Endothelial cell (in vitro differentiated cells): ENCODE results near the gene KCNMA1. TPM values are rescaled to one million over a fixed set of nuclear protein-coding genes. Genes with fewer than 3 reads are reported as not detected.
A peak's percentile ranks its signal among the peaks of the same experiment; 100 is the strongest.

Experiments used
- DNase-seq: peaks from one replicate; pipeline ENCODE4 v3.0.0; 2021; ENCODE audit warnings: low spot score
- H3K27ac Mint-ChIP-seq: one replicate; pipeline ENCODE4 v1.8.0; 2021; ENCODE audit warnings: mixed read lengths, inconsistent platforms; ENCODE audit not compliant: unreplicated experiment
- H3K27me3 Mint-ChIP-seq: one replicate; pipeline ENCODE4 v1.8.0; 2021; ENCODE audit warnings: mild to moderate bottlenecking, moderate library complexity, mixed read lengths, inconsistent platforms; ENCODE audit not compliant: unreplicated experiment
- H3K36me3 Mint-ChIP-seq: one replicate; pipeline ENCODE4 v1.8.0; 2021; ENCODE audit warnings: mild to moderate bottlenecking, low read depth, mixed read lengths, inconsistent platforms; ENCODE audit not compliant: unreplicated experiment
- H3K4me1 Mint-ChIP-seq: one replicate; pipeline ENCODE4 v1.8.0; 2021; ENCODE audit warnings: mild to moderate bottlenecking, mixed read lengths, inconsistent platforms; ENCODE audit not compliant: unreplicated experiment
- H3K4me3 Mint-ChIP-seq: one replicate; pipeline ENCODE4 v1.8.0; 2021; ENCODE audit warnings: mild to moderate bottlenecking, mixed read lengths, inconsistent platforms; ENCODE audit not compliant: unreplicated experiment
- H3K9me3 Mint-ChIP-seq: one replicate; pipeline ENCODE4 v1.8.0; 2021; ENCODE audit warnings: mixed read lengths, inconsistent platforms; ENCODE audit not compliant: unreplicated experiment
- CTCF ChIP-seq: fragments of 200-600 bp; sonication (generic); IDR thresholded peaks from one replicate; pipeline ENCODE4 v1.5.0; 2021; ENCODE audit warnings: antibody characterized with exemption; ENCODE audit not compliant: unreplicated experiment
- total RNA-seq: library from RNA; stranded (reverse); fragmentation: NEBNext Ultra II Directional; extraction: Animal tissue kit (Norgen Biotek cat#: 25700); gene quantifications from one replicate; pipeline ENCODE4 v1.2.1, GENCODE V29; 2021; ENCODE audit not compliant: unreplicated experiment

The KCNMA1 gene
- total RNA-seq, 1 donor from 2014 or later: 5.1 TPM

GRCh38 chr10:77334501-77334900 is 303.1 kb downstream of the KCNMA1 start:
- H3K9me3 Mint-ChIP-seq: no peaks in the 10 kb centered on the region

GRCh38 chr10:77333610-77334340 is 303.8 kb downstream of the KCNMA1 start:
- no peaks in the 10 kb centered on the region for H3K9me3 Mint-ChIP-seq
- TF ChIP-seq CTCF: no peak
- H3K4me1 Mint-ChIP-seq: no peaks in the 10 kb centered on the region
- no peak overlapping the region for H3K4me3 Mint-ChIP-seq
- no peak for DNase-seq
- H3K27me3 Mint-ChIP-seq: no peaks in the 10 kb centered on the region
- no peaks in the 10 kb centered on the region for H3K36me3 Mint-ChIP-seq
- no peak overlapping the region for H3K27ac Mint-ChIP-seq

More at GRCh38 chr10:77334501-77334900, 303.1 kb downstream of the KCNMA1 start:
- no peaks in the 10 kb centered on the region for H3K4me1 Mint-ChIP-seq
- no peaks in the 10 kb centered on the region for H3K27me3 Mint-ChIP-seq
- no peaks in the 10 kb centered on the region for H3K36me3 Mint-ChIP-seq
- DNase-seq: no peak
- no peak overlapping the region for H3K4me3 Mint-ChIP-seq
- no peak for TF ChIP-seq CTCF
- no peak overlapping the region for H3K27ac Mint-ChIP-seq

GRCh38 chr10:77332256-77332655 is 305.4 kb downstream of the KCNMA1 start:
- Mint-ChIP-seq H3K36me3 (no peaks in the 10 kb centered on the region), H3K27ac (no peak overlapping the region), H3K9me3 (no peaks in the 10 kb centered on the region), H3K27me3 (peaks cover 3% of the 10 kb centered on the region), H3K4me3 (no peak overlapping the region), H3K4me1 (no peaks in the 10 kb centered on the region)
- no peak for DNase-seq
- no peak for TF ChIP-seq CTCF

GRCh38 chr10:77328272-77328816 is 309.3 kb downstream of the KCNMA1 start:
- Mint-ChIP-seq H3K36me3 (no peaks in the 10 kb centered on the region), H3K4me1 (peaks cover 17% of the 10 kb centered on the region), H3K4me3 (no peak overlapping the region), H3K27ac (no peak overlapping the region), H3K27me3 (peaks cover 3% of the 10 kb centered on the region), H3K9me3 (no peaks in the 10 kb centered on the region)
- TF ChIP-seq CTCF: no peak
- peak; percentile 70 for DNase-seq

GRCh38 chr10:77325233-77325537 is 312.4 kb downstream of the KCNMA1 start:
- Mint-ChIP-seq H3K27ac (no peak overlapping the region), H3K36me3 (peaks cover 4% of the 10 kb centered on the region), H3K9me3 (no peaks in the 10 kb centered on the region), H3K4me3 (no peak overlapping the region), H3K27me3 (peaks cover 6% of the 10 kb centered on the region), H3K4me1 (peaks cover 17% of the 10 kb centered on the region)
- no peak for TF ChIP-seq CTCF
- no peak for DNase-seq
